ENCODE data around the gene SEC24D. TPM values are rescaled to one million over a fixed set of nuclear protein-coding genes. Genes with fewer than 3 reads are reported as not detected.
A peak's percentile ranks its signal among the peaks of the same experiment; 100 is the strongest.

SEC24D gene
- total RNA-seq, 5 donors from 2014 or later (not counting 1 experiment from before 2014, with no cell fraction given), result 17.0 to 32.3 (median 21.7) TPM

DNA sequence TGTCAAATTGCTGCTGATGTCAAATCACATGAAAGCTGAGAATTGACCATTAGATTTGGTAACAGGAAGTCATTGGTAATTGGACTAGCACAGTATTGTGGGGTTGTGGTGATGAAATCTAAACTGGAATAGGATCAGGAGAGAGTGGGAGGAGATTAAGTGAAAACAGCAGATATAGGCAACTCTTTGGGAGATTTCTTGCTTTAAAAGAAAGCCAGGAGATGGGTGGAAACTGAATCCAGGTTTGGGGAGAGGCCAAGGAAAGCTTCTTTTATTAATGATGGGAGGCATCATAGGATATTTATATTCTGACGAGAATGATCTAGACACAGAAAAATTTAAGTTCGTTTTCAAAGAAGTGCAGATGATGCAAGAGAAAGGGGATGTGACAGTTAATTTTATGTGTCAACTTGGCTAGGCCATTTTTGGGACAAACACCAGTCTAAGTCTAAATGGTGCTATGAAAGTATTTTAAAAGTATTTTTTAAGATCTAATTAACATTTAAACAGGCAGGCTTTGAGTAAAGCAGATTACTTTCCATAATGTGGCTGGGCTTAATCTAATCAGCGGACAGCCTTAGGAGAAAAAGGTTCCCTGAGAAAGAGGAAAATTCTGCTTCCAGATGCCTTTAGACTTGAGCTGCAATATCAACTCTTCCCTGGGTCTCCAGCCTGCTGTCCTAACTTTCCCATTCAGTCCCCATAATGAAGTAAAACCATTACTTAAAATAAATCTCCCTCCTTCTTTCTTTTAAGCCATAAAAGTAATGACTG, 24.7 kb downstream of the SEC24D start:
- Histone ChIP-seq H3K9me3 (no peaks in the 10 kb centered on the region), H3K27ac (ENCODE audit: low read length) (no peak overlapping the region), H3K36me3 (ENCODE audit: control insufficient read depth in 2 of 2, extremely low read depth in 1 of 2, insufficient read depth in 1 of 2, low read length in 1 of 2) (peaks cover 20 to 59% of the 10 kb centered on the region in 2 donors), H3K4me3 (ENCODE audit: control insufficient read depth in 1 of 2, extremely low read depth in 1 of 2, low read length in 1 of 2) (no peak overlapping the region), H3K27me3 (replicated peaks in 1 of 2; ENCODE audit: control insufficient read depth in 2 of 2, extremely low read depth in 1 of 2, insufficient read depth in 2 of 2, low read length in 1 of 2) (no peaks in the 10 kb centered on the region), H3K4me1 (ENCODE audit: control insufficient read depth in 1 of 2, extremely low read depth in 1 of 2, insufficient read depth in 2 of 2, low read length in 2 of 2) (no peaks in the 10 kb centered on the region)
- DNase-seq, result no peak
- Mint-ChIP-seq H3K27me3 (no peaks in the 10 kb centered on the region), H3K4me1 (no peaks in the 10 kb centered on the region), H3K27ac (no peak overlapping the region), H3K4me3 (no peak overlapping the region), H3K9me3 (no peaks in the 10 kb centered on the region), H3K36me3 (peaks cover 61% of the 10 kb centered on the region)
- POLR2A ChIA-PET, result no interaction called here
- WGBS (ENCODE audit: insufficient coverage), result 79% methylated on average over 2 of the region's 3 CpGs
- CTCF ChIA-PET, result no interaction called here
- no peak for ATAC-seq (replicated peaks in 1 of 4)

DNA sequence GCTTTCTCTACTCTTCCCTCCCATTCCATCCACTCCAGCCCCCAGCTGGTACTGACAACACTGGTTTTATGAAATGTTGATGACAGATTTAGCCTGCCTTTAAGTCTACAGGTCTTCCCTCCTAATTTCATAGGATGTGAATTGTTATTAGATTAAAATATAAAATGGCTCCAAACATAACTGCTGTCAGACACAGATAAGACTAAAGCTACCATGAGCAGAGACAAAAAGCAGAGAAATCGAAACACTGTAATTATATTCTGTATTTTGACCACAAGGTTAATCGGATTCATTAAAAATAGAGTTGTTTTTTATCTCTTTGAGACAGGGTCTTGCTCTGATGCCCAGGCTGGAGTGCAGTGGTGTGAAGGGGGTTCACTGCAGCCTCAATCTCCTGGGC, 28.3 kb downstream of the SEC24D start:
- 100% methylated on average over 1 of the region's 2 CpGs for WGBS (ENCODE audit: insufficient coverage)
- Histone ChIP-seq H3K9me3 (no peaks in the 10 kb centered on the region), H3K27me3 (replicated peaks in 1 of 2; ENCODE audit: control insufficient read depth in 2 of 2, extremely low read depth in 1 of 2, insufficient read depth in 2 of 2, low read length in 1 of 2) (no peaks in the 10 kb centered on the region), H3K4me3 (ENCODE audit: control insufficient read depth in 1 of 2, extremely low read depth in 1 of 2, low read length in 1 of 2) (no peak overlapping the region), H3K27ac (ENCODE audit: low read length) (no peak overlapping the region), H3K36me3 (ENCODE audit: control insufficient read depth in 2 of 2, extremely low read depth in 1 of 2, insufficient read depth in 1 of 2, low read length in 1 of 2) (peaks cover 3 to 45% of the 10 kb centered on the region in 2 donors), H3K4me1 (ENCODE audit: control insufficient read depth in 1 of 2, extremely low read depth in 1 of 2, insufficient read depth in 2 of 2, low read length in 2 of 2) (no peaks in the 10 kb centered on the region)
- Mint-ChIP-seq H3K27me3 (no peaks in the 10 kb centered on the region), H3K36me3 (peaks cover 59% of the 10 kb centered on the region), H3K9me3 (no peaks in the 10 kb centered on the region), H3K4me1 (no peaks in the 10 kb centered on the region), H3K27ac (peak overlapping the region in 1 of 2 donors; percentile 19), H3K4me3 (no peak overlapping the region)
- DNase-seq (no peak), ATAC-seq (replicated peaks in 1 of 4) (no peak)
- POLR2A ChIA-PET, result no interaction called here
- CTCF ChIA-PET, result no interaction called here

DNA sequence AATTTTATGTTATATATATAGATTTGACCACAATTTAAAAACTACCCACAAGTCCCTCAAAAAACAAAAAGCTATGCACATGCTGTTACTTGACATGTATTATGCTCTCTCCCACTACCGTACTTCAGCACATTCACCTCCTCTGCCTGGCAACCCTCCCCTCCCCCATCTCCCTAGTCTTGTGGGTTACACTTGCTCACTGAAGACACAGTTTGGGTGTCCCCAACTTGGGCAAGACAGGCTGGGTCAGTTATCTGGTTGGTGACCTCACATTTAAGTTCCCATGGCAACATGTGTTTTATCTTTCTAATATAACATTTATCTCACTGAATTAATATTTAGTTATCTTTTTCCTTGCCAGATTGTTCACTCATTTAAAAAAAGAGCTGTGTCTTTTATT, 32.7 kb downstream of the SEC24D start:
- ChIA-PET CTCF (interaction anchor here in 1 of 2 donors (0.6 kb wide), 1 partner anchor 81 kb away, joined by 3 read pairs; no protein-coding TSS in a partner anchor), POLR2A (interaction anchor here in 1 of 2 donors (0.6 kb wide), 1 partner anchor 58 kb away, joined by 3 read pairs; no protein-coding TSS in a partner anchor)
- H3K27ac Mint-ChIP-seq, result no peak overlapping the region
- ATAC-seq (replicated peaks in 1 of 4) (no peak), DNase-seq (no peak)
- H3K27me3 Mint-ChIP-seq, result no peaks in the 10 kb centered on the region
- H3K27ac ChIP-seq (ENCODE audit: low read length), result no peak overlapping the region
- H3K27me3 ChIP-seq (replicated peaks in 1 of 2; ENCODE audit: control insufficient read depth in 2 of 2, extremely low read depth in 1 of 2, insufficient read depth in 2 of 2, low read length in 1 of 2), result no peaks in the 10 kb centered on the region
- no peak overlapping the region for H3K4me3 ChIP-seq (ENCODE audit: control insufficient read depth in 1 of 2, extremely low read depth in 1 of 2, low read length in 1 of 2)
- H3K4me1 Mint-ChIP-seq, result no peaks in the 10 kb centered on the region
- peaks cover 5 to 44% of the 10 kb centered on the region in 2 donors for H3K36me3 ChIP-seq (ENCODE audit: control insufficient read depth in 2 of 2, extremely low read depth in 1 of 2, insufficient read depth in 1 of 2, low read length in 1 of 2)
- no peaks in the 10 kb centered on the region for H3K9me3 Mint-ChIP-seq
- WGBS (ENCODE audit: insufficient coverage), result 100% methylated on average over 1 of the region's 1 CpG
- H3K36me3 Mint-ChIP-seq, result peaks cover 59% of the 10 kb centered on the region
- H3K9me3 ChIP-seq, result no peaks in the 10 kb centered on the region
- H3K4me3 Mint-ChIP-seq, result no peak overlapping the region
- H3K4me1 ChIP-seq (ENCODE audit: control insufficient read depth in 1 of 2, extremely low read depth in 1 of 2, insufficient read depth in 2 of 2, low read length in 2 of 2), result no peaks in the 10 kb centered on the region

DNA sequence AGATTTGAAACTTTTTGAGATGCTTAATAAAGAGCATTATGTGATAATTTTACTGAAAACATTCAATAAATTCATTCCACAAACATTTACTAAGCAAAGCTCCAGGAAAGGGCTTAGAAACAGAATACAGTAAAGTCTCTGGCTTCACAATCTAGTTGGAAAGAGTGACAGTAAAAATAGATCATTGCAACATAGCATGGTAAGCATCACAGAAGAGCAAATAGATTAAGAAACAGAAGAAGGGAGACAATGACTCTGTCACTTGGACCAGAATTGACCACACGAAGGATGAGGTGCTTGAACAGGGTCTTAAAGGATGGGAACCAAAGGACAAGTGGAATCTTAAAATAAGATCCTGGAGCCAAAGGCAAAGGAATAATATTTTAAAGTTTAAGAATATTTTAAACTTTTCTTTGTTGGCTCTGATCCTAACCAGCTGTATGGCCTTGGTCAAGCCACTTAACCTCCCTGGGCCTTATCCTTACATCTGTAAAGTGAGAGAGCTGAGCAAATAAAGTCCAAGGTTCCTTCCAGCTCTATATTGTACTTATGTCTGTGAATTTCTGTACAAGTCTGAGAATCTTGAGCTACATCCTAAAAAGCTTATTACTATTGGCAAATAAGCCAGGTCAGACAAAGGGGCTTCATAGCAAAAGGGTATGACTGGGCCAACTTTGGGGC, 33.9 kb downstream of the SEC24D start:
- Mint-ChIP-seq H3K4me1 (no peaks in the 10 kb centered on the region), H3K27me3 (no peaks in the 10 kb centered on the region), H3K4me3 (no peak overlapping the region), H3K27ac (no peak overlapping the region), H3K9me3 (no peaks in the 10 kb centered on the region), H3K36me3 (peaks cover 60% of the 10 kb centered on the region)
- Histone ChIP-seq H3K4me1 (ENCODE audit: control insufficient read depth in 1 of 2, extremely low read depth in 1 of 2, insufficient read depth in 2 of 2, low read length in 2 of 2) (no peaks in the 10 kb centered on the region), H3K27me3 (replicated peaks in 1 of 2; ENCODE audit: control insufficient read depth in 2 of 2, extremely low read depth in 1 of 2, insufficient read depth in 2 of 2, low read length in 1 of 2) (no peaks in the 10 kb centered on the region), H3K36me3 (ENCODE audit: control insufficient read depth in 2 of 2, extremely low read depth in 1 of 2, insufficient read depth in 1 of 2, low read length in 1 of 2) (peaks cover 5 to 50% of the 10 kb centered on the region in 2 donors), H3K27ac (ENCODE audit: low read length) (no peak overlapping the region), H3K9me3 (no peaks in the 10 kb centered on the region), H3K4me3 (ENCODE audit: control insufficient read depth in 1 of 2, extremely low read depth in 1 of 2, low read length in 1 of 2) (no peak overlapping the region)
- 100% methylated on average over 1 of the region's 1 CpG for WGBS (ENCODE audit: insufficient coverage)
- ATAC-seq (replicated peaks in 1 of 4) (no peak), DNase-seq (no peak)
- ChIA-PET CTCF (interaction anchor here in 1 of 2 donors (1.3 kb wide), 1 partner anchor 63 kb away, joined by 3 read pairs; no protein-coding TSS in a partner anchor), POLR2A (no interaction called here)

DNA sequence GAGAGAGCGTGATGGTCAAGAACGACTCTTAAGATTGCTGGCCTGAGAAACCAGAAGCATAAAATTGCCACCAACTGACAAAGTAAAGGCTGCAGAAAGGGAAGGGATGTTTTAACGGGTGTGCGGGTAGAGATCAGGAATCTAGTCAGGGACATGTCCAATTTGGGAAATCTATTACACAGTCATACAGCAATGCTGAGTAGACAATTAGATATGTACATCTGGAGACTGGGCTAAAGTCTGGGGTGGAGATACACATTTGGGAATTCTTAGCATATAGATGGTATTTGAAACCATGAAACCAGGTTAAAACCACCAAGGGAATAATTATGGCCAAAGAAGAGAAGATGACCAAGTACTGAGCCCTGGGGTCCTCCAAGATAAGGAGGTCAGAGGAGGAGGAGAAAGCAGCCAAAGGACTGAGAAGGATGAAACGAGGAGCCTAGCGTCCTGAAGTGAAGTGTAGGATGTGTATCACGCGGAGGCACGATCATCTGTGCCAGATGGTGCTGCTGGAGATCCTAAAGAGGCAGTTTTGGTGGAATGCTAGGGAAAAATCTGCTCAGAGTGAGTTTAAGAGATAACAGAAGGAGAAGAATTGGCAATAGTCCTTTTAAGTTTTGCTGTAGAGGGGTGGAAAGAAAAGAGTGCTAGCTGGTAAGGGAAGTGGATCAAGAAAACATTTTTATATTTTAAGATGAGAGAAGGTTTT, 36.5 kb downstream of the SEC24D start:
- H3K27me3 Mint-ChIP-seq, result no peaks in the 10 kb centered on the region
- DNase-seq (no peak), ATAC-seq (replicated peaks in 1 of 4) (no peak)
- no peak overlapping the region for H3K4me3 Mint-ChIP-seq
- H3K9me3 Mint-ChIP-seq, result no peaks in the 10 kb centered on the region
- WGBS (ENCODE audit: insufficient coverage), result 98% methylated on average over 7 of the region's 9 CpGs
- H3K36me3 Mint-ChIP-seq, result peaks cover 63% of the 10 kb centered on the region
- no peaks in the 10 kb centered on the region for H3K4me1 Mint-ChIP-seq
- no peaks in the 10 kb centered on the region for H3K9me3 ChIP-seq
- no peak overlapping the region for H3K27ac ChIP-seq (ENCODE audit: low read length)
- CTCF ChIA-PET, result no interaction called here
- POLR2A ChIA-PET, result no interaction called here
- peaks cover 5 to 47% of the 10 kb centered on the region in 2 donors for H3K36me3 ChIP-seq (ENCODE audit: control insufficient read depth in 2 of 2, extremely low read depth in 1 of 2, insufficient read depth in 1 of 2, low read length in 1 of 2)
- no peak overlapping the region for H3K27ac Mint-ChIP-seq
- no peaks in the 10 kb centered on the region for H3K4me1 ChIP-seq (ENCODE audit: control insufficient read depth in 1 of 2, extremely low read depth in 1 of 2, insufficient read depth in 2 of 2, low read length in 2 of 2)
- no peak overlapping the region for H3K4me3 ChIP-seq (ENCODE audit: control insufficient read depth in 1 of 2, extremely low read depth in 1 of 2, low read length in 1 of 2)
- H3K27me3 ChIP-seq (replicated peaks in 1 of 2; ENCODE audit: control insufficient read depth in 2 of 2, extremely low read depth in 1 of 2, insufficient read depth in 2 of 2, low read length in 1 of 2), result no peaks in the 10 kb centered on the region

DNA sequence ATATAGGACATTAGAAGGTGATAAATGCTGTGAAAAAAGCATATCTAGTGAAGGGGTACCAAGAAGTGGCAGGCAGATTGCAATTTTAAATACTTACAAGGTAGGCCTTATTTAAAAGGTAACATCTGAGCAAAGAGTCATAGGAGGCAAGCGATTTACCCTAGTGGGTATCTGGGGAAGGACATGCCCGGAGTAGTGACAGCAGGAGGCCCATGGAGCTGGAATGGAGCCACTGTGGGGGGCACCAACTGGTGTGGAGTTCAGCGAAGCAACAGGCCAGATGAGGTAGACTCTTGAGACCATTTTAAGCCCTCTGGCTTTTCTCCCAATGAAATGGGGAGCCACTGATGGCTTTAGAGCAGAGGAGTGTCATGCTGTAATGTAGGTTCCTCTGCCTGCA, 37.3 kb downstream of the SEC24D start:
- no peak overlapping the region for H3K27ac Mint-ChIP-seq

More for the DNA sequence above, 37.3 kb downstream of the SEC24D start:
- CTCF ChIA-PET, result no interaction called here
- no peak overlapping the region for H3K4me3 ChIP-seq (ENCODE audit: control insufficient read depth in 1 of 2, extremely low read depth in 1 of 2, low read length in 1 of 2)
- no peaks in the 10 kb centered on the region for H3K4me1 Mint-ChIP-seq
- H3K27me3 Mint-ChIP-seq, result no peaks in the 10 kb centered on the region
- ATAC-seq (replicated peaks in 1 of 4) (no peak), DNase-seq (no peak)
- POLR2A ChIA-PET, result no interaction called here
- WGBS (ENCODE audit: insufficient coverage), result 94% methylated on average over 2 of the region's 3 CpGs
- no peaks in the 10 kb centered on the region for H3K9me3 ChIP-seq
- H3K9me3 Mint-ChIP-seq, result no peaks in the 10 kb centered on the region
- no peak overlapping the region for H3K4me3 Mint-ChIP-seq
- no peak overlapping the region for H3K27ac ChIP-seq (ENCODE audit: low read length)
- H3K36me3 ChIP-seq (ENCODE audit: control insufficient read depth in 2 of 2, extremely low read depth in 1 of 2, insufficient read depth in 1 of 2, low read length in 1 of 2), result peaks cover 5 to 47% of the 10 kb centered on the region in 2 donors
- H3K27me3 ChIP-seq (replicated peaks in 1 of 2; ENCODE audit: control insufficient read depth in 2 of 2, extremely low read depth in 1 of 2, insufficient read depth in 2 of 2, low read length in 1 of 2), result no peaks in the 10 kb centered on the region
- peaks cover 63% of the 10 kb centered on the region for H3K36me3 Mint-ChIP-seq
- no peaks in the 10 kb centered on the region for H3K4me1 ChIP-seq (ENCODE audit: control insufficient read depth in 1 of 2, extremely low read depth in 1 of 2, insufficient read depth in 2 of 2, low read length in 2 of 2)

Measured in T-cell (primary cell).